SK-N-MC (cell line): ENCODE data around the gene GPATCH8.

ENCODE experiments used
- EZH2 ChIP-seq: fragments of 200-600 bp; sonication (generic); IDR thresholded peaks from one replicate; pipeline ENCODE4 v1.6.1; 2017; ENCODE audit warnings: antibody characterized with exemption
- POLR2AphosphoS5 ChIP-seq: IDR thresholded peaks from 2 replicates; pipeline ENCODE4 v1.6.1; 2012; ENCODE audit warnings: mild to moderate bottlenecking, low read depth, low read length, borderline replicate concordance

DNA sequence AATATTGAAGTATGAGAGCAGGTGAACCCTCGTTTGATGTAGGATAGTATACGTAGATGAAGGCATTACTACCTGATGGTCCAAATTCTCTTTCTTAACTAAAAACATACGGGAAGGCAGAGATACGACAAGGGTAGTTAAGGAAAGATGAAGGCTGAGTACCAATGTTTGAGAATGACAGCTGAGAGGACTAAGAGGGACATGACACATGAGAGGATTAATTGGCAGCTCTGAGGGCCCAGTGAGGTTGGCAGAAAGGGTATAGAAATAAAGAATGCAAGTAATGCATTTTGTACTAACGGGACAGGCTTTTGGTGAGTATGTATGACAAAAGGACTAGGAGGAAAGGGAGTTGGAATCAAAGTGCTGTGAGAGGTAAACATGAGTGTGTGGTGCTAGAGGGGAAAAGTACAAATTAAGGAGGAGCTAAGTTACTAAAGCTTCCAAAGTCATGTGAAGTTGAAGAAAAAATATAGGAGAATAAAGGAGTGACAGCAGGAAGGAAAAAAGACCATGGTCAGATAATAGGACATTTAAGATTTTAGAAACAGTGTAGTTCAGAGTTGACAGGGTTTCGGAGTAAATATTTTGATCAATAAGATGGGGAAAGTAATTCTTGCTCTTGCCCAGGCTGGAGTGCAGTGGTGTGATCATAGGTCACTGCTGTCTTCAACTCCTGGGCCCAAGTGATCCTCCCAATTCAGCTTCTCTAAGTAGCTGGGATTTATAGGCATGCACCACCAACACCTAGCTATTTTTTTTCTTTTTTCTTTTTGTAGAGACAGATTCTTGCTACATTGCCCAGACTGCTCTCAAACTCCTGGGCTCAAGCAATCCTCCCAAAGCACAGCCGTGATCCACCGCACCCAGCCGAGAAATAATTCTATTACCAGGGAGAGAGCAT, 70.7 kb downstream of the GPATCH8 start:
- TF ChIP-seq EZH2: no peak
- TF ChIP-seq POLR2AphosphoS5: no peak
